ENCODE measurements around the gene ALG8.

Gene ALG8

GRCh38 chr11:78083021-78083420 lies 56.4 kb downstream of the ALG8 start:
- Histone ChIP-seq H3K27me3 (no peaks in the 10 kb centered on the region), H3K9me3 (no peaks in the 10 kb centered on the region), H3K27ac (no peak overlapping the region), H3K4me1 (peaks cover 0 to 14% (median 11%) of the 10 kb centered on the region in 4 donors), H3K4me3 (no peak overlapping the region), H3K36me3 (no peaks in the 10 kb centered on the region)
- intact Hi-C loops (cut with DNase I; ENCODE audit: low total_unique reads), result no loop called here
- no peak for DNase-seq
- TF ChIP-seq CTCF (IDR thresholded peaks at IDR 0.05), result no peak

- Histone ChIP-seq H3K9me3 (no peaks in the 10 kb centered on the region), H3K27ac (no peak overlapping the region), H3K36me3 (no peaks in the 10 kb centered on the region), H3K27me3 (no peaks in the 10 kb centered on the region), H3K4me1 (peaks cover 0 to 23% (median 20%) of the 10 kb centered on the region in 4 donors), H3K4me3 (no peak overlapping the region)
- TF ChIP-seq CTCF (IDR thresholded peaks at IDR 0.05), result no peak
- intact Hi-C loops (cut with DNase I; ENCODE audit: low total_unique reads), result no loop called here
- DNase-seq, result no peak
Measured at GRCh38 chr11:78082146-78082545, 57.3 kb downstream of the ALG8 start.

- H3K27me3 ChIP-seq, result no peaks in the 10 kb centered on the region
- no peak overlapping the region for H3K27ac ChIP-seq
- no peak for DNase-seq
- no peaks in the 10 kb centered on the region for H3K36me3 ChIP-seq
- no peak for TF ChIP-seq CTCF (IDR thresholded peaks at IDR 0.05)
- H3K4me3 ChIP-seq, result no peak overlapping the region
- no peaks in the 10 kb centered on the region for H3K9me3 ChIP-seq
- intact Hi-C loops (cut with DNase I; ENCODE audit: low total_unique reads), result no loop called here
- H3K4me1 ChIP-seq, result peaks cover 0 to 28% (median 25%) of the 10 kb centered on the region in 4 donors
Measured at GRCh38 chr11:78081583-78081982, 57.8 kb downstream of the ALG8 start.

GRCh38 chr11:78080818-78081495 lies 58.5 kb downstream of the ALG8 start:
- no peak overlapping the region for H3K4me3 ChIP-seq
- peaks cover 0 to 35% (median 29%) of the 10 kb centered on the region in 4 donors for H3K4me1 ChIP-seq
- H3K27me3 ChIP-seq, result no peaks in the 10 kb centered on the region
- intact Hi-C loops (cut with DNase I; ENCODE audit: low total_unique reads), result no loop called here
- no peaks in the 10 kb centered on the region for H3K36me3 ChIP-seq
- no peak for DNase-seq
- H3K9me3 ChIP-seq, result no peaks in the 10 kb centered on the region
- TF ChIP-seq CTCF (IDR thresholded peaks at IDR 0.05), result no peak
- H3K27ac ChIP-seq, result peak overlapping the region in 1 of 2 donors; percentile 87

GRCh38 chr11:78080084-78080817 lies 59.2 kb downstream of the ALG8 start:
- Histone ChIP-seq H3K27ac (peak overlapping the region; percentile 82 to 87), H3K4me1 (peaks cover 0 to 40% (median 32%) of the 10 kb centered on the region in 4 donors), H3K36me3 (no peaks in the 10 kb centered on the region), H3K27me3 (no peaks in the 10 kb centered on the region), H3K4me3 (peak overlapping the region; percentile 90), H3K9me3 (no peaks in the 10 kb centered on the region)
- DNase-seq, result no peak
- intact Hi-C loops (cut with DNase I; ENCODE audit: low total_unique reads), result no loop called here
- TF ChIP-seq CTCF (IDR thresholded peaks at IDR 0.05), result no peak
